ENCODE measurements around the gene ZNF844.

The ZNF844 gene

DNA sequence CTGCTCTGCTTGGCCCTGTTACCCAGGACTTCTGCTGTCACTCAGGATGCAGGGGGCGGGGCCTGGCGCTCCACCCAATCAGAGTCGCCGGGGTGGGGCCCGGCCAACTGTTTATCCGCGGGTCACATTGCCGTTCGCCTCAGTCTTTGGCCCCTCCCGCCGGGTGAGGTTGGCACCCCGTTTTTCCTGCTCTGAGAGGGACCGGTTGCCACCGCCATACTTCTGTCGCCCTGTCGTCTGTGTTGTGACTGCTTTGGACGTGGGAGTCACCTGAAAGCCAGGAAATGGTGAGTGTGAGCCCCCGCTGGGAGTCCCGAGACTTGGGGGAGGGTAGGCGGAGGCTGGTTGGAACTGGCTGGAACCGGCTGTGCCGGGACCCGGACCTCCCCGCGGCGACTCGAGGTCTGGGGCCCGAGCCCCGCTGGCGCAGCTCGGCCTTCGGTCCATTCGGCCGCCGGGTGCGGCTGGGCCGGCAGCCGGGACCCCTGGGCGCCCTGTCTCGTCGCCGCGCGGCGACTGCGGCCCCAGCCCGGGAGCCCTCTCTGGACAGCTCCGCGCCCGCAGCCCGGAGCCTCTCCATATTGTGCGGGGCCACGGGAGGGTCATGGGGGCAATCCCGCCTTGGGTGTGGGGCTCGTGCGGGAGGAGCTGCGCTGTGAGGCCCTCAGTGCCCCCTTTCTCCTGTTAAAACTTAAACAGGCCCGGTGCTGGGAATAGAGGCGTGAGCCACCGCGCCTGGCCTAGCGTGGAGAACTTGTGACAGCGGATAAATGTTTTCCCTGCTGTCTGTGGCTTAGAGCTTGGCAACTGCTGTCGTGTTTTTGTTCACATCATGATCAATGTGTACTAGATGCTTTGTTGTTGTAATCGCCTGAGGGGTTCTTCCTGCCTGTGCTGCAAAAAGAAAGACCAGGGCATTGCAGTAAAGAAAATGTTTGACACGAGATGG lies at the start of gene ZNF844:
ZNF844 (plus strand) TSS at position 142 of the 949 bp plus-strand sequence; CDS start at position 285, 143 bp downstream.
- intact Hi-C loops (cut with DNase I; ENCODE audit: low total_unique reads) = loop anchor here (5.0 kb wide), 1 partner anchor 77 kb away; the partner anchor contains the start of gene ZNF20
- H3K27me3 ChIP-seq = no peaks in the 10 kb centered on the region
- peak; percentile 99 for DNase-seq
- H3K27ac ChIP-seq = peak within 1 kb of the TSS; percentile 95 to 99
- peaks cover 3 to 45% (median 21%) of the 10 kb centered on the region in 3 donors for H3K9me3 ChIP-seq
- TF ChIP-seq, protein P1, sequence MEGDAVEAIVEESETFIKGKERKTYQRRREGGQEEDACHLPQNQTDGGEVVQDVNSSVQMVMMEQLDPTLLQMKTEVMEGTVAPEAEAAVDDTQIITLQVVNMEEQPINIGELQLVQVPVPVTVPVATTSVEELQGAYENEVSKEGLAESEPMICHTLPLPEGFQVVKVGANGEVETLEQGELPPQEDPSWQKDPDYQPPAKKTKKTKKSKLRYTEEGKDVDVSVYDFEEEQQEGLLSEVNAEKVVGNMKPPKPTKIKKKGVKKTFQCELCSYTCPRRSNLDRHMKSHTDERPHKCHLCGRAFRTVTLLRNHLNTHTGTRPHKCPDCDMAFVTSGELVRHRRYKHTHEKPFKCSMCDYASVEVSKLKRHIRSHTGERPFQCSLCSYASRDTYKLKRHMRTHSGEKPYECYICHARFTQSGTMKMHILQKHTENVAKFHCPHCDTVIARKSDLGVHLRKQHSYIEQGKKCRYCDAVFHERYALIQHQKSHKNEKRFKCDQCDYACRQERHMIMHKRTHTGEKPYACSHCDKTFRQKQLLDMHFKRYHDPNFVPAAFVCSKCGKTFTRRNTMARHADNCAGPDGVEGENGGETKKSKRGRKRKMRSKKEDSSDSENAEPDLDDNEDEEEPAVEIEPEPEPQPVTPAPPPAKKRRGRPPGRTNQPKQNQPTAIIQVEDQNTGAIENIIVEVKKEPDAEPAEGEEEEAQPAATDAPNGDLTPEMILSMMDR (IDR thresholded peaks at IDR 0.05) = no peak
- peaks cover 12 to 41% (median 23%) of the 10 kb centered on the region in 3 donors for H3K36me3 ChIP-seq
- H3K4me1 ChIP-seq = peaks cover 0 to 17% (median 9%) of the 10 kb centered on the region in 4 donors
- peak within 1 kb of the TSS; percentile 88 to 93 for H3K4me3 ChIP-seq

DNA sequence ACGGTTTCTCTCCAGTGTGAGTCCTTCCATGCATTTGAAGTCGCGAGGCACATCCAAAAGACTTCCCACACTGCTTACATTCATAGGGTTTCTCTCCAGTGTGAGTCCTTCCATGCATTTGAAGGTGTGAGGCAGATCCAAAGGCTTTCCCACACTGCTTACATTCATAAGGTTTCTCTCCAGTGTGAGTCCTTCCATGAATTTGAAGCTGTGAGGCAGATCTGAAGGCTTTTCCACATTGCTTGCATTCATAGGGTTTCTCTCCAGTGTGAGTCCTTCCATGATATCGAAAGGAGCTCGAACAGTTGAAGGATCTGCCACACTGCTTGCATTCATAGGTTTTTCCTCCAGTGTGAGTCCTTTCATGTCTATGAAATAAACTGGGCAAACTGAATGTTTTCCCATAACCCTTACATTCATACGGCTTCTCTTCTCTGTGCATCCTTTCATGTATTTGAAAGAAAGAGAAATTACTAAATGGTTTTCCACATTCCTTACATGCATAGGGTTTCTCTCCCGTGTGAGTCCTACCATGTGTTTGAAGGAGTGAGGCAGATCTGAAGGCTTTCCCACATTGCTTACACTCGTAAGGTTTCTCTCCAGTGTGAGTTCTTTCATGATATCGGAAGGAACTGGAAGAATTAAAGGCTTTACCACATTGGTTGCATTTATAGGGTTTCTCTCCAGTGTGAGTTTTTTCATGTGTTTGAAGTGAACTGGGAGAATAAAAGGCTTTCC lies 49.3 kb upstream of the ZNF844 start:
- peaks cover 0 to 99% (median 44%) of the 10 kb centered on the region in 3 donors for H3K9me3 ChIP-seq
- no peaks in the 10 kb centered on the region for H3K27me3 ChIP-seq
- no peaks in the 10 kb centered on the region for H3K4me1 ChIP-seq
- no peak overlapping the region for H3K27ac ChIP-seq
- no peak for DNase-seq
- H3K4me3 ChIP-seq = no peak overlapping the region
- intact Hi-C loops (cut with DNase I; ENCODE audit: low total_unique reads) = no loop called here
- TF ChIP-seq, protein P1 (IDR thresholded peaks at IDR 0.05) = no peak
- peaks cover 45 to 93% (median 76%) of the 10 kb centered on the region in 3 donors for H3K36me3 ChIP-seq

DNA sequence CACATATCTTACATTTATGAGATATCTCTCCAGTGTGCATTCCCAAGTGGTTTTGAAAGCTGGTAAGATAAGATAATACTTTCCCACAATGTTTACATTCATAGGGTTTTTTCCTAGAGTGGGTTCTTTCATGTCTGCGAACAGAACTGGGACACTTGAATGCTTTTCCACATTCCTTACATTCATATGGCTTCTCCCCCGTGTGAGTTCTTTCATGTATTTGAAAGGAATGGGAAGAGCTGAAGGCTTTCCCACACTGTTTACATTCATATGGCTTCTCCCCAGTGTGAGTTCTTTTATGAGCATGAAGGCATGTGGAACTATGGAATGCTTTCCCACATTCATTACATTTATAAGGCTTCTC lies 48.8 kb upstream of the ZNF844 start:
- no peaks in the 10 kb centered on the region for H3K4me1 ChIP-seq
- TF ChIP-seq, protein P1 (IDR thresholded peaks at IDR 0.05) = no peak
- DNase-seq = no peak
- H3K4me3 ChIP-seq = no peak overlapping the region
- H3K27me3 ChIP-seq = no peaks in the 10 kb centered on the region
- no peak overlapping the region for H3K27ac ChIP-seq
- intact Hi-C loops (cut with DNase I; ENCODE audit: low total_unique reads) = no loop called here
- H3K36me3 ChIP-seq = peaks cover 45 to 94% (median 76%) of the 10 kb centered on the region in 3 donors
- peaks cover 0 to 96% (median 39%) of the 10 kb centered on the region in 3 donors for H3K9me3 ChIP-seq

DNA sequence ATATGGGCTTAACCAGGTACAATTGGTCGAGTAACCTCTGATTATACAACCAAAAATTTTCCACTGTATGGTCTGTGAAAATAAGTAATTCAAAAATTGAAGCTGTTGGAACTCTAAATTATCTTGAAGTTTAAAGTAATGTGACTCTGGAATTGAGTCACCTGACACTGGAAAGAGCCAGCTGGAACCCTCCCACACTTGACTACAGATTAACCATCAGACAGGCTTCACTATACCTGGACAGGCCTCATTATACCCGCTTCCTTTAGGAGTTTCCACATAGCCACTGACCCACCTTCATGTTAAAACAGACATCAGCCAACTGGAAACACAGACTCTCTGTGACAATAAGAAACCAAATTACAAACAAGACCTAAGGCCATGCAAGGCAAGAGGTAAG lies 30.3 kb upstream of the ZNF844 start:
- intact Hi-C loops (cut with DNase I; ENCODE audit: low total_unique reads) = no loop called here
- no peaks in the 10 kb centered on the region for H3K9me3 ChIP-seq
- no peak for DNase-seq
- H3K27me3 ChIP-seq = no peaks in the 10 kb centered on the region
- H3K27ac ChIP-seq = peak overlapping the region in 1 of 2 donors; percentile 94
- TF ChIP-seq, protein P1 (IDR thresholded peaks at IDR 0.05) = no peak
- peak overlapping the region; percentile 83 to 98 for H3K4me3 ChIP-seq
- peaks cover 0 to under 1% (median 0%) of the 10 kb centered on the region in 3 donors for H3K36me3 ChIP-seq
- H3K4me1 ChIP-seq = peaks cover 0 to 18% (median 7%) of the 10 kb centered on the region in 4 donors

DNA sequence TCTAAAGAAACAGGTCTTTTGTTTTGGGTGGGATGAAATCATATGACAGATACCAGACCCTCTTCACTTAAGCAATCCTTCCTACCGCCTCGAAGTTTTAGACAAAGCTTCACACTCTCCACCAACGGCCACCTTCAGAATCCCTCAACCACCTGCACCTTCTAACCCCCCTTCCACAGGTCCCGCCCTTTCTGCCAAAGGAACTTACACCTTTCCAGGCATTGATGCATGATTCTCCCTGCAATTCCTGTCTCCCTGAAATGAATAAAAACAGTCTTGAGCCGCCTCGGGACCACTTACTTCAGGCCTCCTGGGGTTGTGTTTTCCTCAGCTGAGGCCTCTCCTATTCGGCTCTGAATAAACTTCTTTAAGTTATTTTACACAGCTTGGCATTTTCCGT lies 29.9 kb upstream of the ZNF844 start:
- no peaks in the 10 kb centered on the region for H3K27me3 ChIP-seq
- no peak for DNase-seq
- no peaks in the 10 kb centered on the region for H3K9me3 ChIP-seq
- peaks cover 0 to 18% (median 7%) of the 10 kb centered on the region in 4 donors for H3K4me1 ChIP-seq
- H3K27ac ChIP-seq = peak overlapping the region; percentile 94 to 97
- TF ChIP-seq, protein P1 (IDR thresholded peaks at IDR 0.05) = no peak
- intact Hi-C loops (cut with DNase I; ENCODE audit: low total_unique reads) = no loop called here
- H3K36me3 ChIP-seq = no peaks in the 10 kb centered on the region
- peak overlapping the region; percentile 83 to 98 for H3K4me3 ChIP-seq

Data from tibial artery (tissue), 4 donors.